Measurements from ENCODE around the gene MPP3.
"Not testable (repeated sequence)": the region's sequence is repeated elsewhere in the genome, so short reads cannot be mapped to it uniquely, and the experiment has no call there.

DNA sequence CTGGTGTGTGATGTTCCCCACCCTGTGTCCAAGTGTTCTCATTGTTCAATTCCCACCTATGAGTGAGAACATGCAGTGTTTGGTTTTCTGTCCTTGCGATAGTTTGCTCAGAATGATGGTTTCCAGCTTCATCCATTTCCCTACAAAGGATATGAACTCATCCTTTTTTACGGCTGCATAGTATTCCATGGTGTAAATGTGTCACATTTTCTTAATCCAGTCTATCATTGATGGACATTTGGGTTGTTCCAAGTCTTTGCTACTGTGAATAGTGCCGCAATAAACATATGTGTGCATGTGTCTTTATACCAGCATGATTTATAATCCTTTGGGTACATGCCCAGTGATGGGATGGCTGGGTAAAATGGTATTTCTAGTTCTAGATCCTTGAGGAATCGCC is 40.3 kb downstream of the MPP3 start:
- TF ChIP-seq, protein P1, sequence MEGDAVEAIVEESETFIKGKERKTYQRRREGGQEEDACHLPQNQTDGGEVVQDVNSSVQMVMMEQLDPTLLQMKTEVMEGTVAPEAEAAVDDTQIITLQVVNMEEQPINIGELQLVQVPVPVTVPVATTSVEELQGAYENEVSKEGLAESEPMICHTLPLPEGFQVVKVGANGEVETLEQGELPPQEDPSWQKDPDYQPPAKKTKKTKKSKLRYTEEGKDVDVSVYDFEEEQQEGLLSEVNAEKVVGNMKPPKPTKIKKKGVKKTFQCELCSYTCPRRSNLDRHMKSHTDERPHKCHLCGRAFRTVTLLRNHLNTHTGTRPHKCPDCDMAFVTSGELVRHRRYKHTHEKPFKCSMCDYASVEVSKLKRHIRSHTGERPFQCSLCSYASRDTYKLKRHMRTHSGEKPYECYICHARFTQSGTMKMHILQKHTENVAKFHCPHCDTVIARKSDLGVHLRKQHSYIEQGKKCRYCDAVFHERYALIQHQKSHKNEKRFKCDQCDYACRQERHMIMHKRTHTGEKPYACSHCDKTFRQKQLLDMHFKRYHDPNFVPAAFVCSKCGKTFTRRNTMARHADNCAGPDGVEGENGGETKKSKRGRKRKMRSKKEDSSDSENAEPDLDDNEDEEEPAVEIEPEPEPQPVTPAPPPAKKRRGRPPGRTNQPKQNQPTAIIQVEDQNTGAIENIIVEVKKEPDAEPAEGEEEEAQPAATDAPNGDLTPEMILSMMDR (IDR thresholded peaks at IDR 0.05): not testable (repeated sequence)
- TF ChIP-seq EZH2 (IDR thresholded peaks at IDR 0.05; ENCODE audit: borderline replicate concordance, insufficient read depth, low read depth, low read length, poor library complexity, severe bottlenecking): not testable (repeated sequence)
